Measurements from ENCODE around the gene ADAMTS1. TPM values are rescaled to one million over a fixed set of nuclear protein-coding genes. Genes with fewer than 3 reads are reported as not detected.

ADAMTS1 gene
- polyA plus RNA-seq, 3 donors, result 0.01 TPM; not detected in 2

DNA sequence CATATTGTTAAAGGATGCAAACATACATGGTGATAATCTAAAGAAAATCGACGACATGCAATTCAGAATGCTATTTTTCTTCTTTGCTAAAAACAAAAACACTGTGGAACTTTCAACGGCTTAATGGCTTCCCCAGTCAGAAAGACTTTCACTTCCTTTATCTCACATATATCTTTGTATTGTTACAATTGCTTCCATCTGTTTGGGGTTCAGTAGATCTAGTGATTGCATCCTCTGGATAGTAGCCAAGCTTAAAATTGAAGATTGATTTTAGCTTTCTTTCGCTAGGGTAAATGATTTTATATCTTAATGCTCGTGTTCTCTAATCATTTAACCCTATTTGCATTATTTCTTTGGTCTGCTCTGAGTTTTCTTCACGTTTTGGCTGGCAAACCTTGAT lies 31.8 kb upstream of the ADAMTS1 start:
- no peak overlapping the region for H3K27ac ChIP-seq (ENCODE audit: low read depth in 1 of 2, low read length in 2 of 2)
- Mint-ChIP-seq H3K4me1 (no peaks in the 10 kb centered on the region), H3K4me3 (no peak overlapping the region), H3K36me3 (no peaks in the 10 kb centered on the region), H3K27me3 (ENCODE audit: low read depth in 3 of 3) (peaks cover 2% of the 10 kb centered on the region in 3 donors), H3K27ac (no peak overlapping the region), H3K9me3 (peaks cover 2 to 12% (median 6%) of the 10 kb centered on the region in 7 donors)
- no peak for DNase-seq
- no peaks in the 10 kb centered on the region for H3K36me3 ChIP-seq (replicated peaks in 1 of 2; ENCODE audit: control insufficient read depth in 1 of 2, insufficient read depth in 2 of 2, low read length in 2 of 2)
- no peak overlapping the region for H3K4me3 ChIP-seq (replicated peaks in 1 of 3; ENCODE audit: low read depth in 2 of 3, low read length in 3 of 3)
- peaks cover 0 to 7% of the 10 kb centered on the region in 2 donors for H3K9me3 ChIP-seq (replicated peaks in 1 of 2; ENCODE audit: control insufficient read depth in 1 of 2, insufficient read depth in 1 of 2, low read length in 2 of 2)
- H3K9ac ChIP-seq (ENCODE audit: insufficient read depth, low read length, poor library complexity, severe bottlenecking), result no peak overlapping the region
- WGBS (ENCODE audit: insufficient coverage), result no CpG with 5 or more reads among the region's 6 CpGs
- no peak overlapping the region for H3K4me2 ChIP-seq (replicated peaks; ENCODE audit: extremely low read depth, low read length, poor library complexity, severe bottlenecking)
- intact Hi-C loops (cut with micrococcal nuclease), result no loop called here
- no peaks in the 10 kb centered on the region for H3K27me3 ChIP-seq (ENCODE audit: control insufficient read depth in 2 of 2, insufficient read depth in 2 of 2, low read length in 2 of 2)
- no peaks in the 10 kb centered on the region for H4K20me1 ChIP-seq (ENCODE audit: insufficient read depth, low read length)
- no peak overlapping the region for H2AFZ ChIP-seq (ENCODE audit: insufficient read depth, low read depth, low read length, poor library complexity, severe bottlenecking)
- no peaks in the 10 kb centered on the region for H3K79me2 ChIP-seq (ENCODE audit: insufficient read depth, low read length)
- no peaks in the 10 kb centered on the region for H3K4me1 ChIP-seq (ENCODE audit: control insufficient read depth in 1 of 2, insufficient read depth in 2 of 2, low read length in 2 of 2)
- TF ChIP-seq, protein P1, sequence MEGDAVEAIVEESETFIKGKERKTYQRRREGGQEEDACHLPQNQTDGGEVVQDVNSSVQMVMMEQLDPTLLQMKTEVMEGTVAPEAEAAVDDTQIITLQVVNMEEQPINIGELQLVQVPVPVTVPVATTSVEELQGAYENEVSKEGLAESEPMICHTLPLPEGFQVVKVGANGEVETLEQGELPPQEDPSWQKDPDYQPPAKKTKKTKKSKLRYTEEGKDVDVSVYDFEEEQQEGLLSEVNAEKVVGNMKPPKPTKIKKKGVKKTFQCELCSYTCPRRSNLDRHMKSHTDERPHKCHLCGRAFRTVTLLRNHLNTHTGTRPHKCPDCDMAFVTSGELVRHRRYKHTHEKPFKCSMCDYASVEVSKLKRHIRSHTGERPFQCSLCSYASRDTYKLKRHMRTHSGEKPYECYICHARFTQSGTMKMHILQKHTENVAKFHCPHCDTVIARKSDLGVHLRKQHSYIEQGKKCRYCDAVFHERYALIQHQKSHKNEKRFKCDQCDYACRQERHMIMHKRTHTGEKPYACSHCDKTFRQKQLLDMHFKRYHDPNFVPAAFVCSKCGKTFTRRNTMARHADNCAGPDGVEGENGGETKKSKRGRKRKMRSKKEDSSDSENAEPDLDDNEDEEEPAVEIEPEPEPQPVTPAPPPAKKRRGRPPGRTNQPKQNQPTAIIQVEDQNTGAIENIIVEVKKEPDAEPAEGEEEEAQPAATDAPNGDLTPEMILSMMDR (IDR thresholded peaks at IDR 0.05), result no peak

DNA sequence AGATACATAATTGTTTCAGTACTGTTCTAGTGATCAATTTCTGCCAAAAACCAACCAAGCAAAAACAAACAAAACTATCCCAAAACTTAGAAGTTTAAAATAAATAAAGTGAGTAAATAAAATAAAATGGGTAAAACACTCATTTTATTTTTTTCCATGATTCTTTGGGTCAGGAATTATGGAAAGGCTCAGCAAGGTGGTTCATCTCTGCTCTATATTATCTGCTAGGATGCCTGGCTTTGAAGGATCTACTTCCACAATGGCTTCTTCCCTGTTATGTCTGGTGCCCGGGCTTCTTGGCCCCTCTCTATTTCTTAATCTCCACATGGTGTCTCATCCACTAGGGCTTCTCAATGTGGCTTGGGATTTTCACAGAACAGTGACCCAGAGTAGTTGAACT lies 29.1 kb upstream of the ADAMTS1 start:
- no CpG with 5 or more reads among the region's 1 CpG for WGBS (ENCODE audit: insufficient coverage)
- H3K27ac Mint-ChIP-seq, result no peak overlapping the region
- peaks cover 0 to 7% of the 10 kb centered on the region in 2 donors for H3K9me3 ChIP-seq (replicated peaks in 1 of 2; ENCODE audit: control insufficient read depth in 1 of 2, insufficient read depth in 1 of 2, low read length in 2 of 2)
- H4K20me1 ChIP-seq (ENCODE audit: insufficient read depth, low read length), result no peaks in the 10 kb centered on the region
- DNase-seq, result no peak
- no peak overlapping the region for H3K4me2 ChIP-seq (replicated peaks; ENCODE audit: extremely low read depth, low read length, poor library complexity, severe bottlenecking)
- TF ChIP-seq, protein P1 (IDR thresholded peaks at IDR 0.05), result no peak
- no peak overlapping the region for H3K9ac ChIP-seq (ENCODE audit: insufficient read depth, low read length, poor library complexity, severe bottlenecking)
- H3K4me3 ChIP-seq (replicated peaks in 1 of 3; ENCODE audit: low read depth in 2 of 3, low read length in 3 of 3), result no peak overlapping the region
- intact Hi-C loops (cut with micrococcal nuclease), result no loop called here
- no peaks in the 10 kb centered on the region for H3K79me2 ChIP-seq (ENCODE audit: insufficient read depth, low read length)
- no peaks in the 10 kb centered on the region for H3K27me3 ChIP-seq (ENCODE audit: control insufficient read depth in 2 of 2, insufficient read depth in 2 of 2, low read length in 2 of 2)
- H2AFZ ChIP-seq (ENCODE audit: insufficient read depth, low read depth, low read length, poor library complexity, severe bottlenecking), result no peak overlapping the region
- no peaks in the 10 kb centered on the region for H3K36me3 Mint-ChIP-seq
- H3K27me3 Mint-ChIP-seq (ENCODE audit: low read depth in 3 of 3), result peaks cover 0 to under 1% (median under 1%) of the 10 kb centered on the region in 3 donors
- no peaks in the 10 kb centered on the region for H3K36me3 ChIP-seq (replicated peaks in 1 of 2; ENCODE audit: control insufficient read depth in 1 of 2, insufficient read depth in 2 of 2, low read length in 2 of 2)
- H3K4me1 ChIP-seq (ENCODE audit: control insufficient read depth in 1 of 2, insufficient read depth in 2 of 2, low read length in 2 of 2), result no peaks in the 10 kb centered on the region
- no peak overlapping the region for H3K4me3 Mint-ChIP-seq
- H3K4me1 Mint-ChIP-seq, result no peaks in the 10 kb centered on the region
- H3K27ac ChIP-seq (ENCODE audit: low read depth in 1 of 2, low read length in 2 of 2), result no peak overlapping the region
- peaks cover 2 to 14% (median 7%) of the 10 kb centered on the region in 7 donors for H3K9me3 Mint-ChIP-seq
